ENCODE data around the gene CD164. TPM values are rescaled to one million over a fixed set of nuclear protein-coding genes. Genes with fewer than 3 reads are reported as not detected.

CD164 gene
- total RNA-seq, 4 donors from 2014 or later: 87.2 to 198 (median 166) TPM

GRCh38 chr6:109332748-109333147, 49.5 kb downstream of the CD164 start:
- Histone ChIP-seq H3K27me3 (no peaks in the 10 kb centered on the region), H3K4me3 (no peak overlapping the region), H3K27ac (no peak overlapping the region), H3K9me3 (no peaks in the 10 kb centered on the region), H3K36me3 (no peaks in the 10 kb centered on the region), H3K4me1 (peaks cover 0 to 8% (median 0%) of the 10 kb centered on the region in 3 donors)
- ATAC-seq: no peak
- 75% methylated on average over 1 of the region's 2 CpGs; no CpG with 5 or more reads in 1 of the 2 donors for WGBS, 2 donors (ENCODE audit: low coverage in 1 of 2)
- TF ChIP-seq CTCF (IDR thresholded peaks at IDR 0.05): no peak
- no peak for TF ChIP-seq EP300 (IDR thresholded peaks at IDR 0.05)
- TF ChIP-seq POLR2A (IDR thresholded peaks at IDR 0.05): no peak
- TF ChIP-seq POLR2AphosphoS5 (IDR thresholded peaks at IDR 0.05): no peak

- H3K27me3 ChIP-seq: no peaks in the 10 kb centered on the region
- no peaks in the 10 kb centered on the region for H3K9me3 ChIP-seq
Measured at GRCh38 chr6:109331081-109331480, 51.2 kb downstream of the CD164 start.

GRCh38 chr6:109330263-109330662, 52.0 kb downstream of the CD164 start:
- no peak overlapping the region for H3K27ac ChIP-seq
- no peaks in the 10 kb centered on the region for H3K36me3 ChIP-seq
- TF ChIP-seq POLR2AphosphoS5 (IDR thresholded peaks at IDR 0.05) (no peak), CTCF (IDR thresholded peaks at IDR 0.05) (no peak)
- H3K4me3 ChIP-seq: no peak overlapping the region
- H3K27me3 ChIP-seq: no peaks in the 10 kb centered on the region
- no peaks in the 10 kb centered on the region for H3K9me3 ChIP-seq
- ATAC-seq: no peak
- 80 to 94% methylated on average over 2 of the region's 2 CpGs for WGBS, 2 donors (ENCODE audit: low coverage in 1 of 2)
- H3K4me1 ChIP-seq: no peaks in the 10 kb centered on the region

More at GRCh38 chr6:109331081-109331480, 51.2 kb downstream of the CD164 start:
- H3K4me1 ChIP-seq: no peaks in the 10 kb centered on the region
- no peak for TF ChIP-seq POLR2AphosphoS5 (IDR thresholded peaks at IDR 0.05)
- no peak for TF ChIP-seq EP300 (IDR thresholded peaks at IDR 0.05)
- TF ChIP-seq CTCF (IDR thresholded peaks at IDR 0.05): no peak
- TF ChIP-seq POLR2A (IDR thresholded peaks at IDR 0.05): no peak
- H3K27ac ChIP-seq: no peak overlapping the region
- no peak for ATAC-seq
- H3K36me3 ChIP-seq: no peaks in the 10 kb centered on the region
- no peak overlapping the region for H3K4me3 ChIP-seq

GRCh38 chr6:109328629-109329028, 53.6 kb downstream of the CD164 start:
- Histone ChIP-seq H3K4me3 (no peak overlapping the region), H3K9me3 (no peaks in the 10 kb centered on the region), H3K36me3 (no peaks in the 10 kb centered on the region), H3K27ac (no peak overlapping the region), H3K27me3 (no peaks in the 10 kb centered on the region), H3K4me1 (no peaks in the 10 kb centered on the region)
- no peak for TF ChIP-seq EP300 (IDR thresholded peaks at IDR 0.05)
- no peak for TF ChIP-seq CTCF (IDR thresholded peaks at IDR 0.05)
- no peak for TF ChIP-seq POLR2AphosphoS5 (IDR thresholded peaks at IDR 0.05)
- TF ChIP-seq POLR2A (IDR thresholded peaks at IDR 0.05): no peak
- 46 to 86% methylated on average over 3 to 4 of the region's 4 CpGs for WGBS, 2 donors (ENCODE audit: low coverage in 1 of 2)
- no peak for ATAC-seq

- Histone ChIP-seq H3K36me3 (no peaks in the 10 kb centered on the region), H3K4me1 (no peaks in the 10 kb centered on the region), H3K27me3 (no peaks in the 10 kb centered on the region), H3K4me3 (no peak overlapping the region), H3K9me3 (no peaks in the 10 kb centered on the region), H3K27ac (no peak overlapping the region)
- TF ChIP-seq POLR2AphosphoS5 (IDR thresholded peaks at IDR 0.05): no peak
- TF ChIP-seq CTCF (IDR thresholded peaks at IDR 0.05): no peak
- no peak for TF ChIP-seq POLR2A (IDR thresholded peaks at IDR 0.05)
- TF ChIP-seq EP300 (IDR thresholded peaks at IDR 0.05): no peak
- 90% methylated on average over 1 of the region's 1 CpG; no CpG with 5 or more reads in 1 of the 2 donors for WGBS, 2 donors (ENCODE audit: low coverage in 1 of 2)
- no peak for ATAC-seq
Measured at GRCh38 chr6:109327959-109328358, 54.3 kb downstream of the CD164 start.

All from gastroesophageal sphincter (tissue), 4 donors.